H54 (cell line): ENCODE measurements around the gene KANSL2.
"Not testable (repeated sequence)": the region's sequence is repeated elsewhere in the genome, so short reads cannot be mapped to it uniquely, and the experiment has no call there.

Experiments
- DNase-seq: peaks from one replicate; pipeline ENCODE4 v3.0.0; 2011; ENCODE audit warnings: low spot score, mixed read lengths; ENCODE audit not compliant: insufficient read length
- FAIRE-seq: peaks from 3 replicates; lab custom pipeline; 2011; peaks lifted over from hg19 to GRCh38; lab: Jason Lieb, UNC
- POLR2A ChIP-seq: IDR thresholded peaks from 2 replicates; pipeline ENCODE4 v1.6.1; 2011; ENCODE audit warnings: low read depth, mild to moderate bottlenecking, low read length

The KANSL2 gene, protein sequence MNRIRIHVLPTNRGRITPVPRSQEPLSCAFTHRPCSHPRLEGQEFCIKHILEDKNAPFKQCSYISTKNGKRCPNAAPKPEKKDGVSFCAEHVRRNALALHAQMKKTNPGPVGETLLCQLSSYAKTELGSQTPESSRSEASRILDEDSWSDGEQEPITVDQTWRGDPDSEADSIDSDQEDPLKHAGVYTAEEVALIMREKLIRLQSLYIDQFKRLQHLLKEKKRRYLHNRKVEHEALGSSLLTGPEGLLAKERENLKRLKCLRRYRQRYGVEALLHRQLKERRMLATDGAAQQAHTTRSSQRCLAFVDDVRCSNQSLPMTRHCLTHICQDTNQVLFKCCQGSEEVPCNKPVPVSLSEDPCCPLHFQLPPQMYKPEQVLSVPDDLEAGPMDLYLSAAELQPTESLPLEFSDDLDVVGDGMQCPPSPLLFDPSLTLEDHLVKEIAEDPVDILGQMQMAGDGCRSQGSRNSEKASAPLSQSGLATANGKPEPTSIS

GRCh38 chr12:48681710-48682532, at the start of gene KANSL2:
Gene KANSL2, minus strand, starts transcription at chr12:48682238. Its CDS starts 606 bp downstream, at chr12:48681632.
- peak; percentile 98 for TF ChIP-seq POLR2A
- peak; percentile 89 for FAIRE-seq
- DNase-seq: peak; percentile 93

DNA sequence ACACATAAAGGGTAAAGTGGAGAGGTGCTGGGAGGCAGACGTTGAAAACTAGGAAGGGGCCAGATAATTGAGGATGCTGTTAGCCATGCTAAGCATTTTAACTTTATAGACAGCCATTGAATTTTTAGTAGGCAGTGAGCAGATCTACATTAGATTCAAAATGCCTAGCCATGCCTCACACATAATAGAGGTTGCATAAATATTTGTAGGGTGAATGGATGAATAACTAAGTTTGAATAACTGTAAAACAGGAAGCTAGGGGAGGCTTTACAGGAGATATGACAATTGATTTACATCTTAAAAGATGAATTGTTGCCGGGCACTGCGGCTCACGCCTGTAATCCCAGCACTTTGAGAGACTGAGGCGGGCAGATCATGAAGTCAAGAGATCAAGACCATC, 46.8 kb upstream of the KANSL2 start:
- no peak for TF ChIP-seq POLR2A
- no peak for DNase-seq
- FAIRE-seq: no peak

DNA sequence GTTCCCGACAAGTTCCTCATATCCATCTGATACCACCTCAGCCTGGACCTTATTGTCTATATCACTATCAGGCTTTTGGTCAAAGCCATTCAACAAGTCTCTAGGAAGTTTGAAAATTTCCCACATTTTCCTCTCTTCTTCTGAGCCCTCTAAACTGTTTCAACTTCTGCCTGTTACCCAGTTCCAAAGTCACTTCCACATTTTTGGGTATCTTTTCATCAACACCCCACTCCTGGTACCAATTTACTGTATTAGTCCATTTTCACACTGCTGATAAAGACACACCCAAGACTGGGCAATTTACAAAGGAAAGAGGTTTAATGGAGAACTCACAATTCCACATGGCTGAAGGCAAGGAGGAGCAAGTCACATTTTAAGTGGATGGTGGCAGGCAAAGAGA, 38.7 kb upstream of the KANSL2 start:
- not testable (repeated sequence) for FAIRE-seq, DNase-seq

- DNase-seq, FAIRE-seq: not testable (repeated sequence)
Observed at GRCh38 chr12:48720171-48720570, 38.1 kb upstream of the KANSL2 start.

GRCh38 chr12:48719002-48719401, 37.0 kb upstream of the KANSL2 start:
- not testable (repeated sequence) for DNase-seq, FAIRE-seq

GRCh38 chr12:48717252-48717695, 35.2 kb upstream of the KANSL2 start:
- FAIRE-seq (no peak), DNase-seq (no peak)
- TF ChIP-seq POLR2A: no peak

- peak; percentile 65 for TF ChIP-seq POLR2A
- FAIRE-seq (peak; percentile 98), DNase-seq (peak; percentile 98)
Observed at GRCh38 chr12:48716493-48717251, 34.6 kb upstream of the KANSL2 start, which contains the start of gene CCNT1. Gene CCNT1, minus strand, starts transcription at chr12:48716707. Its CDS starts 32 bp downstream, at chr12:48716675.

DNA sequence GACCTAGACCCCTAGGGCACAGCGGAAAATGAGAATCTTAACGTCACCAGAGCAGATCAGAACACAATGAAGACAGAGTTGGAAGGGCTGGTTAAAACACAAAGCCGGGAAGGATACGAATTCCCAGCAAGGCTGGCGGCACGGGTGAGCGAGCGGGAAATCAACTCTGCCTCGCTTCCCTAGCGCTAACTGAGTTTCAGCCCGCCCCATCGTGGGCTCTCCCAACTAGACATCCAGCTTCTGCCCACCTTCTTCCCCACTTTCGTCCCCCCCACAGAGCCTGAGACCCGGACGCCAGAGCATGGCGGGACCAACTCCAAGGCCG, 34.1 kb upstream of the KANSL2 start:
- FAIRE-seq: no peak
- TF ChIP-seq POLR2A: no peak
- no peak for DNase-seq

DNA sequence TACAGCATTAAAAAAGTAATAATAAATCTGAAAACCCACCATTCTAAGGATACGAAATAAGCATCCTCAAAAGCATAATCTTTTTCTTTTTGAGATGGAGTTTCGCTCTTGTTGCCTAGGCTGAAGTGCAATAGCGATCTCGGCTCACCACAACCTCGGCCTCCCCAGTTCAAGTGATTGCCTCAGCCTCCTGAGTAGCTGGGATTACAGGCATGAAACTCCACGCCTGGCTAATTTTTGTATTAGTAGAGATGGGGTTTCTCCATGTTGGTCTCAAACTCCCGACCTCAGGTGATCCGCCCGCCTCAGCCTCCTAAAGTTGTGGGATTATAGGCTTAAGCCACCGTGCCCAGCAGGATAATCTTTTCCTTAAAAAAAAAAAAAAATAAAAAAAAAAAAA, 30.2 kb upstream of the KANSL2 start:
- no peak for DNase-seq
- no peak for FAIRE-seq
- TF ChIP-seq POLR2A: no peak

DNA sequence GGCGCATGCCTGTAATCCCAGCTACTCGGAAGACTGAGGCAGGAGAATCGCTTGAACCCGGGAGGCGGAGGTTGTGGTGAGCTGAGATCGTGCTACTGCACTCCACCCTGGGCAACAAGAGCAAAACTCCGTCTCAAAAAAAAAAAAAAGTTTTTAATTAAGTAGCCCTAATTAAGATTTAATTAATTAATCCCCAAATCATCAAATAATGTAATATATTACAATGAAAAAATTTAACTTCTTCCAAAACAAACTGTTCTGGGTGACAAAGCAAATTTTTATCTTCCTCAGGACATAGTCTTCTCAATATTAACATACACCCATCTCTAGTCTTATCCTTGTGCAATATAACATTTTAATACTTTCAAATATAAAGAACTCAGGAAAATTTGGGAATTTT, 16.8 kb upstream of the KANSL2 start:
- DNase-seq, FAIRE-seq: not testable (repeated sequence)

DNA sequence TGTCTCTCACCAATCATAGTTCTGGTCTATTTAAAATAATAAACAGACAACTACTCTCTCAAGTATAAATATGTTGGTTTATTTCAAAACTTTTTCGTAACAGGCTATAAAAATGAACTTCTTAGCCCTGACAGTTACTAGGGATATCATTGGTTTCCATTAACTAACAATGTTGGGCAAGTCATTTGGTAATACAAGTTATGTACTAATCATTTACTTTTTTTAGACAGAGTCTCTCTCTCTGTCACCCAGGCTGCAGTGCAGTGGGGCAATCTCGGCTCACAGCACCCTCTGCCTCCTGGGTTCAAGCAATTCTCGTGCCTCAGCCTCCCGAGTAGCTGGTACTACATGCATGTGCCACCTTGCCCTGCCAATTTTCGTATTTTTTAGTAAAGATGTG, 14.6 kb upstream of the KANSL2 start:
- FAIRE-seq: no peak

DNA sequence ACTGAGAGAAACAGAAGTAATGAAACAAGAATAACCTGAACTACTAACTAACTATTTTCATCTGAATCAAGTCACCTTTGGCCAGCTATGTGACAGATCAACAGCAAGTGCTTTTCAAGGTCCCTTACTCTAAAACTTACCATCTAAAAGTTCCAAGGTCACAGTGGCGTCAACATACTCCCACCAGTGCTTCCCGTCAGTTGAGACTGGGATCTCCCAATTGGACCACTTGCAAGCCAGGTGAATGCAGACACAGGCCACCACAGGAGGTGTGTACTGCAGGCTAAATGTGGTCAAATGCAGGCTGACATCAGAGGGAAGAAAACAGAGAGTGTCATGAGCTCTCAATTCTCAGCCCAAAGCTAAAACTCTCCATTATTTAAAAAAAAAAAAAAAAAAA, 13.8 kb upstream of the KANSL2 start:
- FAIRE-seq (no peak), DNase-seq (no peak)
- TF ChIP-seq POLR2A: no peak

More for the DNA sequence above, 14.6 kb upstream of the KANSL2 start:
- TF ChIP-seq POLR2A: no peak
- DNase-seq: no peak

GRCh38 chr12:48694038-48694437, 12.0 kb upstream of the KANSL2 start:
- DNase-seq: no peak
- FAIRE-seq: no peak
- no peak for TF ChIP-seq POLR2A

GRCh38 chr12:48693572-48693971, 11.5 kb upstream of the KANSL2 start:
- FAIRE-seq (no peak), DNase-seq (no peak)
- TF ChIP-seq POLR2A: no peak
